Ovary (tissue), 3 donors: ENCODE measurements around the gene CHCHD6.

Experiments
- CTCF ChIP-seq, 3 donors: fragments of 450-650 bp in 2 of 3; fragments of 200-600 bp in 1 of 3; IDR thresholded peaks; one replicate each; pipeline versions ENCODE4 v1.5.1 to v1.8.0; 2016 to 2022; ENCODE audit warnings: antibody characterized with exemption in 3 of 3, mild to moderate bottlenecking in 1 of 3
- EP300 ChIP-seq: sonication (generic); formaldehyde crosslinking; IDR thresholded peaks from one replicate; pipeline ENCODE4 v1.6.1; 2017; ENCODE audit warnings: antibody characterized with exemption
- POLR2A ChIP-seq: fragments of 450-650 bp; IDR thresholded peaks from one replicate; pipeline ENCODE4 v1.6.1; 2017; ENCODE audit warnings: antibody characterized with exemption, mild to moderate bottlenecking, moderate library complexity
- donor health status: DM: no; HTN: no; CAD: no.

- TF ChIP-seq EP300: no peak
- no peak for TF ChIP-seq CTCF (IDR thresholded peaks at IDR 0.05)
- TF ChIP-seq POLR2A: no peak
Measured at GRCh38 chr3:126941721-126942270, 237.8 kb downstream of the CHCHD6 start.
